ENCODE results near the gene MUC2.

Gene MUC2

DNA sequence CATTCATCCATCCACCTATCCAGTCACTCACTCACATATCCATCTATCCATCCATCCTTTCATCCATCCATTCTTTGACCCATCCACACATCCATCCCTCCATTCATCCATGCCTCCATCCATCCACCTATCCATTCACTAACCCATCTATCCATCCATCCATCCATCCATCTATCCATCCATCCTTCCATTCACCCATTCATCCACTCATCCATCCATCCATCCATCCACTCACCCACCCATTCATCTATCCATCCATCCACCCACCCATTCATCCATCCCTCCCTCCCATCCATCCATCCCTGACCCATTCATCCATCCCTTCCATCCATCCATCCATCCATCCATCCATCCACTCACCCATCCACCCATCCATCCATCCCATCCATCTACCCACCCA lies 4.9 kb upstream of the MUC2 start:
- TF ChIP-seq, protein P1, sequence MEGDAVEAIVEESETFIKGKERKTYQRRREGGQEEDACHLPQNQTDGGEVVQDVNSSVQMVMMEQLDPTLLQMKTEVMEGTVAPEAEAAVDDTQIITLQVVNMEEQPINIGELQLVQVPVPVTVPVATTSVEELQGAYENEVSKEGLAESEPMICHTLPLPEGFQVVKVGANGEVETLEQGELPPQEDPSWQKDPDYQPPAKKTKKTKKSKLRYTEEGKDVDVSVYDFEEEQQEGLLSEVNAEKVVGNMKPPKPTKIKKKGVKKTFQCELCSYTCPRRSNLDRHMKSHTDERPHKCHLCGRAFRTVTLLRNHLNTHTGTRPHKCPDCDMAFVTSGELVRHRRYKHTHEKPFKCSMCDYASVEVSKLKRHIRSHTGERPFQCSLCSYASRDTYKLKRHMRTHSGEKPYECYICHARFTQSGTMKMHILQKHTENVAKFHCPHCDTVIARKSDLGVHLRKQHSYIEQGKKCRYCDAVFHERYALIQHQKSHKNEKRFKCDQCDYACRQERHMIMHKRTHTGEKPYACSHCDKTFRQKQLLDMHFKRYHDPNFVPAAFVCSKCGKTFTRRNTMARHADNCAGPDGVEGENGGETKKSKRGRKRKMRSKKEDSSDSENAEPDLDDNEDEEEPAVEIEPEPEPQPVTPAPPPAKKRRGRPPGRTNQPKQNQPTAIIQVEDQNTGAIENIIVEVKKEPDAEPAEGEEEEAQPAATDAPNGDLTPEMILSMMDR (IDR thresholded peaks at IDR 0.05; ENCODE audit: insufficient read depth, low read length, missing control alignments) = no peak
- ChIA-PET CTCF (no interaction called here), POLR2A (no interaction called here)
- H3K4me3 ChIP-seq (ENCODE audit: low read depth, low read length) = no peak overlapping the region
- DNase-seq (ENCODE audit: low read depth, low spot score) = no peak

DNA sequence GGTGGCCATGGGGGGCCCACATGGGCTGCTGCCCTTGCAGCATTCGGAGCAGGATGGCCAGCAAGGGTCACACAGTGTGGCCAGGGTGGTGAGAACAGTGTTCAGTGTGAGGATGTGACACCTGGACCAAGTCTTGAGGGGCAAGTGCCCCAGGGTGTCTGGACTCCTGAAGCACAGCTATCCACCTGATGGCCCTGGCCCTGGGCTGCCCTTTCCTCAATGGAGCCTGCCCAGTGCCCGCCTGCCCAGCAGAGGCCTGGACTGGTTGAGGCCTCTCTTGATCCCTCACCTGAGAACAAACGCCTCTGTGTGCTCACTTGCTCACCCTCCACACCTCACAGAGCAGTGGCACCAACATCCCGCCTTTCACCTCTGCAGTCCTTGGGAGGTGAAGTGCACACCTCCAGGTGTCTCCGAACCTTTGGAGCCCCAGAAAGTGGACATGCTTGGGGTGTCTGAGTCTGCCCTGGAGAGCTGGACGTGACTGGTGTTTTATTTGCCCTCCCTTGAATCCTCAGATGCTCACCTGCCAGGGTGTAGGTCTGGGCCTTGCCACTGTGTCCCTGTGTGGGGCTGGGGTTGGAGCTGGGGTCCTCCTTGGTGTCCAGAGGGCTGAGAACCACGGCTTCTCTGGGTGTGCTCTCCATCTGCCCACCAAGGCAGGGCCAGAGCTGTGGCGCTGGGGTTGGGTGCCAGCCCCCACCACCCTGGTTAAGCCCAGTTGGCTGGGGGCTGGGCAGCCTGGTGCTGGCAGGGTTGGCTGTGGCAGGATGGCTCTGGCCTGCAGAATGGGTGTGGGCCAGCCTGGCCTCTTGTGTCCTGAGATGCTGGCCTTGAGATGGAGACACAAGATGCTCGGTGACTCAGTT lies 3.8 kb upstream of the MUC2 start:
- no peak overlapping the region for H3K4me3 ChIP-seq (ENCODE audit: low read depth, low read length)
- TF ChIP-seq, protein P1 (IDR thresholded peaks at IDR 0.05; ENCODE audit: insufficient read depth, low read length, missing control alignments) = no peak
- DNase-seq (ENCODE audit: low read depth, low spot score) = no peak
- ChIA-PET CTCF (no interaction called here), POLR2A (no interaction called here)

DNA sequence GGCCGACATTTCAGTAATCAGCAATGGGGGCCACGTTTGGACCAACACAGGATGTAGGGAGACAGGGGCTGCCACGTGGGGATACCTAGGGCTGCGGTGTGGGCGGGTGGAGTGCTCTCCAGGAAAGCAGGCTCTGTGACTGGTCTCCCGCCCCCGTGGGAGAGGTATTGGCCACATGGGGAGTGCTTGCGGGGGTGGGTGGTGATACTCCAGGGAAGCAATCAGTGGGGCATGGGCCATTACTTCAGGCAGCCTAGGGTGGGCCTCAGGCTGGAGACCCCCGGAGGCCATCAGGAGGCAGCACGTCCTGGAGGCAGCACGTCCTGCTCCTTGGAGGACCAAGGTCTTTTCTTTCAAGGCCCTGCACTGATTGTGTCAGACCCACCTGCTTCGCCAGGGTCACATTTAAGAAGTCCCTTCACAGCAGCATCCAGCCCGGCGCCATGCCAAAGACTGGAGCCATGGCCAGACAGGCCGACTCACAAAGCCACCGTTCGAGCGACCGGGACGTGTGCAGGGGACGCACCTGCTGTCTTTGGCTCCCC lies 3.0 kb upstream of the MUC2 start:
- H3K4me3 ChIP-seq (ENCODE audit: low read depth, low read length) = no peak overlapping the region
- CTCF ChIA-PET = no interaction called here
- POLR2A ChIA-PET = no interaction called here
- TF ChIP-seq, protein P1 (IDR thresholded peaks at IDR 0.05; ENCODE audit: insufficient read depth, low read length, missing control alignments) = no peak
- no peak for DNase-seq (ENCODE audit: low read depth, low spot score)

DNA sequence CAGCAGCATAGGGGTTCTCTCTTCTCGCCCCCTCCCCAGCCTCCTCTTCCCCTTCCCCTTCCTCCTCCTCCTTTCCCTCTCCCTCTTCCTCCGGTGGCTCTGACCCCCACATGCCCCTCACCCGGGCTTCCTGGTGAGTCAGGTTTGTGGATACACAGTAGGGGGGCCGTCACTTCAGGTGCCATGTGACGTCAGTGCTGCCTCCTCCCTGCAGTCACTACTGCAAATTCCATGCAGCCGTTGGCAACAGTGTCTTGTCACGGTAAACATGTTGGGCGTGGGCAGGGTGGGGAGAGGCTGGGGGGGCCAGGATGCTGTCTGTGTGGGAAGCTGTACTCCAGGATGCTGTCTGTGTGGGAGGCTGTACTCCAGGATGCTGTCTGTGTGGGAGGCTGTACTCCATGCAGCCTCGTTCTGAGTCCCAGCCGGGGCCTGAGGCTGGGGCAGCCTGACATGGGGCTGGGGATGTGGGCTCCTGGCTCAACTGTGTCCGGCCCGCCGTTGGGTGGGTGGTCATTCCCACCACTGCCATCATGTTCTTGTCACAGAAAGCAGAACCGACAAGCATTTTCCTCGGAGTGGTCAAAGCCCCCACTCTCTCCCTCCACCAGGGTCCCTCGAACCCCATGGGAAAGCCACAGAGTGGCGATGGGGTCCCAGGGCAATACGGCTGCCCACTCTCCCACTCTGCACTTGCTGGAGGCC lies 2.4 kb upstream of the MUC2 start:
- ChIA-PET POLR2A (no interaction called here), CTCF (no interaction called here)
- DNase-seq (ENCODE audit: low read depth, low spot score) = no peak
- H3K4me3 ChIP-seq (ENCODE audit: low read depth, low read length) = no peak overlapping the region
- TF ChIP-seq, protein P1 (IDR thresholded peaks at IDR 0.05; ENCODE audit: insufficient read depth, low read length, missing control alignments) = no peak

DNA sequence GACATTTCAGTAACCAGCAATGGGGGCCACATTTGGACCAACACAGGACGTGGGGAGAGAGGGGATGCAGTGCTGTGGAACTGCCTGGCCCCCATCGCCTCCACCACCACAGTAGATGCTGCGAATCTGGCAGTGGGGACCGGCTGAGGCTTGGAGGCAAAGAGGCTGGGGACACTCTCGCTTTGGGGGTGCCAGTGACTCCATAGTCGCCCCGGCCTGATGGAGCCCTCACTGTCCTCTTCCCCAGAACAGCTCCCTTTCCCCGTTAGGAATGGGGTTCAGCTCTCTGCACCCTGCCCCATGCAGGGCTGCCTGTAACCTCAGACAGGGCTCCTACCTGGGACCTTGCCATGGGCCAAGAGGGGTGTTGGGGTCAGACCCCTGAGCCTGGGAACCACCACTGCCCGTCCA lies 1.8 kb upstream of the MUC2 start:
- POLR2A ChIA-PET = no interaction called here
- DNase-seq (ENCODE audit: low read depth, low spot score) = no peak
- CTCF ChIA-PET = no interaction called here
- TF ChIP-seq, protein P1 (IDR thresholded peaks at IDR 0.05; ENCODE audit: insufficient read depth, low read length, missing control alignments) = no peak
- no peak overlapping the region for H3K4me3 ChIP-seq (ENCODE audit: low read depth, low read length)

DNA sequence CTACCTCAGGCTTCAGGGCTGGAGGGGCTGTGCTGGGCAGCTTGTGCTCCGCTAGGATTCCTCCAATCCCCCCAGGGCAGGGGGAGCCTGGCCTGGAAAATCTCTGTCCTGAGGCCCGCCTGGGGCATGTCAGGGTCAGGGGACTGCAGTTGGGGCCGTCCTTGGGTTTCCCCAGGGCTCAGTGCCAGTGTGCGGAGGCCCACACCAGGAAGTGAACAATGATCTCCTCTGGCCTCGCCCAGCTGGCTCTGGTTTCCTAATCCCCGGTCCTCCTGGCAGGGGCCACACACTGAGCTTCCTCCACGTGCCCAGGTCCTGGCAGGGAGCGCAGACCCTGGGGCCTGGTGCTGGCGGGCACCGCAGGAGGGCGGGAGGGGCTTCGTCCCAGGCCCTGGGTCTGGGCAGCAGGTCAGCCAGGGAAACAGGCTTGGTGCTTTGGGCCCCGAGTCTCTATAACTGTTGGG lies 1.4 kb upstream of the MUC2 start:
- CTCF ChIA-PET = no interaction called here
- DNase-seq (ENCODE audit: low read depth, low spot score) = no peak
- H3K4me3 ChIP-seq (ENCODE audit: low read depth, low read length) = no peak overlapping the region
- POLR2A ChIA-PET = no interaction called here
- TF ChIP-seq, protein P1 (IDR thresholded peaks at IDR 0.05; ENCODE audit: insufficient read depth, low read length, missing control alignments) = no peak

Measured in AG04449 (cell line).